SK-N-SH treated with all-trans-retinoic acid at 6 μM for 48 hours (cell line): Measurements from ENCODE around the gene DNHD1.

ENCODE experiments used
- ATAC-seq: fragments of 200-7000 bp; cut with Tn5 transposase; 3 replicates; pipeline ENCODE4 v1.9.1; 2020; ENCODE audit warnings: mild to moderate bottlenecking, moderate library complexity
- ARNTL ChIP-seq: fragments of 450-650 bp; formaldehyde crosslinking; IDR thresholded peaks from 2 replicates; pipeline ENCODE4 v1.5.0; 2020; ENCODE audit warnings: low read depth, mild to moderate bottlenecking, moderate library complexity, borderline replicate concordance
- CSDC2 ChIP-seq: fragments of 250-450 bp; sonication (Bioruptor Pico); IDR thresholded peaks from 2 replicates; pipeline ENCODE4 v1.5.0; 2020; ENCODE audit warnings: mild to moderate bottlenecking, moderate library complexity
- CSRNP3 ChIP-seq: fragments of 250-450 bp; sonication (Bioruptor Pico); IDR thresholded peaks from 2 replicates; pipeline ENCODE4 v1.5.1; 2021; ENCODE audit warnings: mild to moderate bottlenecking, moderate library complexity
- ESRRG ChIP-seq: fragments of 250-450 bp; sonication (Bioruptor Pico); IDR thresholded peaks from 2 replicates; pipeline ENCODE4 v1.6.1; 2021; ENCODE audit warnings: mild to moderate bottlenecking
- ISL1 ChIP-seq: fragments of 250-450 bp; sonication (Bioruptor Pico); IDR thresholded peaks from 2 replicates; pipeline ENCODE4 v2.1.2; 2022; ENCODE audit warnings: mild to moderate bottlenecking, moderate library complexity
- OSR1 ChIP-seq: fragments of 250-450 bp; sonication (Bioruptor Pico); IDR thresholded peaks from 2 replicates; pipeline ENCODE4 v1.8.0; 2022; ENCODE audit warnings: moderate library complexity, mild to moderate bottlenecking, inconsistent platforms
- PATZ1 ChIP-seq: fragments of 250-450 bp; sonication (Bioruptor Pico); IDR thresholded peaks from 2 replicates; pipeline ENCODE4 v1.8.0; 2020; ENCODE audit warnings: mild to moderate bottlenecking, moderate library complexity, borderline replicate concordance
- PPARA ChIP-seq: fragments of 250-450 bp; sonication (Bioruptor Pico); IDR thresholded peaks from 2 replicates; pipeline ENCODE4 v1.5.0; 2020; ENCODE audit warnings: mild to moderate bottlenecking, borderline replicate concordance
- RARB ChIP-seq: fragments of 250-450 bp; sonication (Bioruptor Pico); IDR thresholded peaks from 2 replicates; pipeline ENCODE4 v1.8.0; 2021; ENCODE audit warnings: mild to moderate bottlenecking, moderate library complexity
- SNAI2 ChIP-seq: fragments of 250-450 bp; sonication (Bioruptor Pico); IDR thresholded peaks from 2 replicates; pipeline ENCODE4 v1.5.0; 2020; ENCODE audit warnings: mild to moderate bottlenecking, moderate library complexity
- TOX ChIP-seq: fragments of 250-450 bp; sonication (Bioruptor Pico); IDR thresholded peaks from 2 replicates; pipeline ENCODE4 v1.8.0; 2021; ENCODE audit warnings: mild to moderate bottlenecking, moderate library complexity, borderline replicate concordance
- TSHZ2 ChIP-seq: fragments of 250-450 bp; sonication (Bioruptor Pico); IDR thresholded peaks from 2 replicates; pipeline ENCODE4 v1.5.0; 2020; ENCODE audit warnings: mild to moderate bottlenecking, moderate library complexity
- ZC3H10 ChIP-seq: fragments of 250-450 bp; sonication (Bioruptor Pico); IDR thresholded peaks from 2 replicates; pipeline ENCODE4 v1.5.1; 2021; ENCODE audit warnings: mild to moderate bottlenecking, moderate library complexity
- ZFP3 ChIP-seq: fragments of 250-450 bp; sonication (Bioruptor Pico); IDR thresholded peaks from 2 replicates; pipeline ENCODE4 v1.5.0; 2020; ENCODE audit warnings: mild to moderate bottlenecking, moderate library complexity
- ZFP30 ChIP-seq: fragments of 450-650 bp; formaldehyde crosslinking; IDR thresholded peaks from 2 replicates; pipeline ENCODE4 v1.5.0; 2022; ENCODE audit warnings: mild to moderate bottlenecking, moderate library complexity
- ZNF565 ChIP-seq: fragments of 450-650 bp; formaldehyde crosslinking; conservative IDR thresholded peaks from 2 replicates; pipeline ENCODE4 v1.5.0; 2020; ENCODE audit warnings: low read depth, mild to moderate bottlenecking, moderate library complexity
- ZNF70 ChIP-seq: fragments of 450-650 bp; formaldehyde crosslinking; IDR thresholded peaks from 2 replicates; pipeline ENCODE4 v1.5.0; 2020; ENCODE audit warnings: mild to moderate bottlenecking, moderate library complexity

The DNHD1 gene

GRCh38 chr11:6456361-6457073, 40.6 kb upstream of the DNHD1 start:
- TF ChIP-seq ZFP3 (CRISPR knock-in tag) (no peak), ESRRG (no peak), ZFP30 (CRISPR knock-in tag) (no peak), RARB (CRISPR knock-in tag) (no peak), PATZ1 (CRISPR knock-in tag) (no peak), ZNF565 (CRISPR knock-in tag) (no peak), ARNTL (no peak)
- no peak for ATAC-seq

GRCh38 chr11:6457581-6458320, 39.3 kb upstream of the DNHD1 start:
- TF ChIP-seq PPARA (CRISPR knock-in tag) (no peak), ESRRG (no peak), TSHZ2 (CRISPR knock-in tag) (no peak), CSRNP3 (no peak), ZFP30 (CRISPR knock-in tag) (no peak), PATZ1 (CRISPR knock-in tag) (no peak), CSDC2 (CRISPR knock-in tag) (no peak), RARB (CRISPR knock-in tag) (no peak), TOX (CRISPR knock-in tag) (no peak), ISL1 (CRISPR knock-in tag) (no peak), ZFP3 (CRISPR knock-in tag) (no peak), ARNTL (no peak)
- ATAC-seq = no peak

GRCh38 chr11:6458352-6459098, 38.6 kb upstream of the DNHD1 start:
- no peak for TF ChIP-seq OSR1
- ATAC-seq = no peak

GRCh38 chr11:6459099-6459450, 38.0 kb upstream of the DNHD1 start:
- no peak for ATAC-seq
- no peak for TF ChIP-seq ZNF70
- TF ChIP-seq ZC3H10 (CRISPR knock-in tag) = no peak
- no peak for TF ChIP-seq ZNF565 (CRISPR knock-in tag)
- no peak for TF ChIP-seq PPARA (CRISPR knock-in tag)
- TF ChIP-seq SNAI2 (CRISPR knock-in tag) = no peak
- TF ChIP-seq, all 23 proteins: peak for 0
